NCI-H1417 treated with DMSO at 0.1 percent for 48 hours (cell line): ENCODE data around the gene HSPA12A.

Source experiments
- DNase-seq: peaks from one replicate; lab custom pipeline; 2025; lab: John Stamatoyannopoulos, UW

Gene HSPA12A, protein sequence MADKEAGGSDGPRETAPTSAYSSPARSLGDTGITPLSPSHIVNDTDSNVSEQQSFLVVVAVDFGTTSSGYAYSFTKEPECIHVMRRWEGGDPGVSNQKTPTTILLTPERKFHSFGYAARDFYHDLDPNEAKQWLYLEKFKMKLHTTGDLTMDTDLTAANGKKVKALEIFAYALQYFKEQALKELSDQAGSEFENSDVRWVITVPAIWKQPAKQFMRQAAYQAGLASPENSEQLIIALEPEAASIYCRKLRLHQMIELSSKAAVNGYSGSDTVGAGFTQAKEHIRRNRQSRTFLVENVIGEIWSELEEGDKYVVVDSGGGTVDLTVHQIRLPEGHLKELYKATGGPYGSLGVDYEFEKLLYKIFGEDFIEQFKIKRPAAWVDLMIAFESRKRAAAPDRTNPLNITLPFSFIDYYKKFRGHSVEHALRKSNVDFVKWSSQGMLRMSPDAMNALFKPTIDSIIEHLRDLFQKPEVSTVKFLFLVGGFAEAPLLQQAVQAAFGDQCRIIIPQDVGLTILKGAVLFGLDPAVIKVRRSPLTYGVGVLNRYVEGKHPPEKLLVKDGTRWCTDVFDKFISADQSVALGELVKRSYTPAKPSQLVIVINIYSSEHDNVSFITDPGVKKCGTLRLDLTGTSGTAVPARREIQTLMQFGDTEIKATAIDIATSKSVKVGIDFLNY

DNA sequence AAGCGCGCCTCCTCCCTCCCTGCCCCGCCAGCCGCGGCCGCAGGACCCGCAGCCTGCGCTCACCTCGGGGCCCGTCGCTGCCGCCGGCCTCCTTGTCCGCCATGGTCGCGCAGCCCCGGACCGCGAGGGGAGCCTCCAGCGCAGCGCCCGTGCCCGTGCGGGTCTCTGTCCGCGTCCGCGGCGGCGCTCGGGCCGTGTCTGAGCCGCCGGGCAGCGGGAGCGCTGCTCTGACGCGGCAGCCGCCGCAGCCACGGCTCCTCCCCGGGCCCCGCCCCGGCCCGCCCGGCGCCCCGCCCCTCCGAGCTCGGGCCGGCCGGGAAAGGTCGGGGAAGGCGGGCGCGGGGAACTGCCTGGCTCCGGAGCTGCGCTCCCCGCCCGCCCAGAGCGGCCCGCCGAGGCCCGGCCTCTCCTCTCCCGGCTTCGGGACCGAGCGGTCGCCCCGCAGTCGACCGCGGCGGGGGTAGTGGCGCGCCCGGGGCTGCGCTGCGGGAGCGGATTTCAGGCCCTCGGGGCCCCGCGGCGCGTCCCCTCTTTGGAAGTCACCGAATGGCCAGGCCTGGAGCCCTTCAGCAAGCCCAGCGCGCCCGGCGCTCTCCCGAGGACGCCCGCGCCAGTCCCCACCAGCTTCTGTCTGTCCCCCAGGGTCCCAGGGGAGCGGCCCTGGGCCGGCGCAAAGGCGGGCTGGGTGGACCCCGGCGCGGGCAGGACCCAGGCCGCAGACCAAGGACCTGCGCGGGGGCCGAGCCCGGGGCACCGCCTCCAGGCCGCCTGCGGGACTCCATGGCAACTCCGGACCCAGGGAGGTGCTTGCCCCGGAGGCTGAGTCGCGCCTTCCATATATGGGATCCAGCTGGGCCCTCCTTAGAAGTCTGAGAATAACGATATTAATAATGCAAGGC, at the start of gene HSPA12A:
TSS of gene HSPA12A (minus strand) at position 200 of the 899 bp plus-strand sequence. CDS start at position 103, 97 bp downstream.
- DNase-seq = no peak

DNA sequence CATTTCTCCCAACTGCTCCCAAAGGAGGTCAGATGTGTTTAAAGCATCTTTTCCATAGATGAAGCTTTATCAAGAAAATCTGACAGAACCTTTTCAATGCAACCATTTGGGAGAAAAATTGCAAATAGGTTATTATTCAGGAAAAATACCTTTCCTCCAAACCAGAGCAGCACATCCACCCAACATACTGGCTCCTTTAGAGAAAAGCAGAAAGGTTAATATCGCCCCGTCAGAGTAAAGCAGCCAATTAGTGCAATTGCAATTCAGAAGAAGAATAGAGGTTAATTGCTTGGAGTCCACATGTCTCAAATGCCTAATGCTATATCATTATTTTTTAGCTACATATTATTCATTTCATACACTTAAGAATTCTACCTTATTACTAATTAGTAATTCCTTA, 48.9 kb upstream of the HSPA12A start:
- DNase-seq = no peak

DNA sequence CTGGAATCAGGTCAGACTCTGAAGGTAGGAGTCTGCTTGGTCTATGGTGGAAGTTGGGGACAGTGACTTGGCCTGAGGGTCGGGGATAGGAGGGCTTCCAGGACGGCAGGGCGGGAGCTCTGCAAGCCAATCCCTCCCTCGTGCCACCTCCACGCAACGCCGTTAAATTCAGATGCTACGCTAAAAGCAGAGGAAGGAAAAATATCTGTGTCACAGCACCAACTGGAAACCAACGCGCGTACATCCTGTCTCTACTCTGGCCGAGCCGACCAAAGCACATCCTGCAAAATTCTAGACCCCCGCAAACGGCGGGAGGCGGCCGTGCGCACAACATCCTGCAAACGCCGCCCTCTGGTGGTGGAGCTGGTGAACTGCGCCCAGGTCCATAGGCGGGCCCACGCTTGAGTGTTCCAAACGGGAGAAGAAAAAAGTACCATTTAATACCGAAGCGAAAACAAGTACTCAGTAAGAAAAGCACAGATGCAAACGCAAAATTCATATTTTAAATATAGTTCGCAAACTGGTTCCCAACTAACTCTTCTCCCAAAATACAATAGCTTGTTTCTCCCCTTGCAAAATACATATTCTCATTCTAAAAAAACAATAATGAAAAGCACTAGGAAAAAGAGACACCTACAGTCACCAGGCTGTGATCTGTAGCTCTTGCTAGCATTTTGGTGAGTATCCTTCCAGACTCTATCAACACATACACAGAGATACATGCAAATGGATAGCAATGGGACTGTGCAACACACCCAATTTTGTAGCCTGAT, 45.7 kb upstream of the HSPA12A start:
- peak; percentile 5 for DNase-seq

DNA sequence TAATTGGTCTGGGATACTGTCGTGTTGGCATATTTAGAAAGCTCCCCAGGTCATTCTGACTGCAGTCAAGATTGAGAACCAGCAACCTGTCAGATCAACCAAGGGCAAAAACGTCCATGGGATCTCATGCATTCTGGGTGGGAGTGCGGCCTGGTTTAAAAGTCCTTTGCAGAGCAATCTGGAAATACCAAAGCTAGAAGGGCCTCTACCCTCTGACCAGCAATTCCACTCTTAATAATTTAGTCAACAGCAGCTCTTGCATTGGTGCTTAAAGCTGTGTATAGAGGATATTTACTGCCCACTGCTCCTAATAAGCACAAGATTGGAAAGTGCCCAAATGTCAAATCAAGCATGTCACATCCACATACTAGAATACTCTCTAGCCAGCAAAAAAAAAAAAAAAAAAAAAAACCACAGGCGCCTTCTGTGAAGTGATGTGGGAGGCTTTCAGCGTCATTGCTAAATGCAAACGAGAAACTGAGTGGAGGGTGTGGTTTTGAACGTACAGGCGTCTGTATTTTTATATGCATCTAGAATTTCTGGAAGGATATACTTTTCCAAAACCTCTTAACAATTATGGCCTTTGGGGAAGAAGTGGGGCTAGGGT, 44.8 kb upstream of the HSPA12A start:
- DNase-seq = no peak

DNA sequence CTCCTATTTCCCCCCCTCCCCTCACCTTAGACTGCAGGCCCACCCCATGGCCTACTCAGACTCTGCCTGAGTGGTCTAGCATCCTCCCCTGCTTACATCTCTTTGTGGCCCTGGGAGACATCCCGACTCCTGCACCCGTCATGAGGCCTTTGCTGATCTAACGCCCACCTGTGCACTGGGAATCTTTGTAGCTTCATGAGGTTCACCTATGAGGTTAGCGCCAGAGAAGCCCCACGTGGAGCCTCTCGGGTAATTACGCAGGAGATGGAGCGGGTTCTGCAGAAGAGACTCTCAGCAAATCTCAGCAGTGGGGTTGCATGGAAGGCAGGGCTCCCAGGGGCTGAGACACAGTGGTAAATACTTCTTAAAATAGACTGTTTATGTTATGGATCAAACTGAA, 43.5 kb upstream of the HSPA12A start:
- DNase-seq = no peak

DNA sequence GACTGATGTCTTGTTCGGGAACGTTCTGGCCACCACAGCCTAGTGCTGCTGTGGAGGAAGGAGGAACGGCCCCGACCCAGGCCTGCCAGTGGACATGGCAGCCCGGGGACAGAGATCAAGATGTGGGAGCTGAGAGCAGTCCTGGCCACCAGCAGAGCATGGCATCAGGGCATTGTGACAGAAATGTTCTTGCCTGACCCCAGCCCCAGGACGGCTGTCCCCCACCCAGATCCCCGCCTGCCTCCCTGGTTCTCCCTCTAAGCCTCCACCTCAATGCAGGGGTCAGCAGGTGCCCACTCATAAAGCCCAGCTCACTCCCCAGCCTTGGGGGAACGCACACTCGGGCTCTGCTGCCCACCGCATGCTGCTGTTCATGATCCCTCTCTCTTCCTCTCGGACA, 42.9 kb upstream of the HSPA12A start:
- DNase-seq = no peak

DNA sequence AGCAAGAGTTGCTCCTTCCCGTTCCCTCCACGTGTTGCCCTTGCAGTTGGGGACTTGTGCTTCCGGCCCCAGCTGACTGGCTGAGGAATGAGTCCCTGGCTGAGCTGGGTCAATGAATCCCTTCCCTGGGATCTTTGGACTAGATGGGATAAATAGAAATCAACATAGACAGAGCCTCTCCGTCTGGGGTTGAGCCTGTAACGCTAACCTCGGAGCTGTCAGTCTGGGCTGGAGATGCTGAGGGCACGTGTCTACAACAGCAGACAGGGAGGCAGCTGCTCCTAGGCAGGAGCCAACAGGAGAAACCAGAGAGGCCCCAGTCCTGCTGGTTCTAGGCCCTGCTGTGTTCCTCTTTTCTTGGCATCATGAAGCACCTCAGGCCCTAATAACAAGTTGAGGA, 42.3 kb upstream of the HSPA12A start:
- no peak for DNase-seq

DNA sequence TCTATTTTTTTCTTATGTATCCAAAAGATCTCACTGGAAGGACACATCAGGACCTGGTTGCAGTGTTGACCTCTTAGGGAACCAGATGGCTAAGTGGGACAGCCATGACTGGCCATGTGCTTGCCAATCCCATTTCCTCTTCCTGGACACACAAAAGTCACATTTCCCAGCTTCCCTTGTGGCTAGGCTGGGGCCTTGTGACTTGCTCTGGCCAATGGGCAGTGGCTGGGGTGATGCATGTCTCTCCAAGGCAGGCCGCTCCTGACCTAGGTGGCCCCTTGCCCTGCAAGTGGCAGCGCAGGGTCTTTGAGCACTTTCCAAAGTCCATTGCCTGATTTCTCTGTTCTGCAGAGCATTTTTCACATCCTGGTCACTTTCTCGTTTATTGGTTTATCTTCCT, 41.7 kb upstream of the HSPA12A start:
- no peak for DNase-seq

DNA sequence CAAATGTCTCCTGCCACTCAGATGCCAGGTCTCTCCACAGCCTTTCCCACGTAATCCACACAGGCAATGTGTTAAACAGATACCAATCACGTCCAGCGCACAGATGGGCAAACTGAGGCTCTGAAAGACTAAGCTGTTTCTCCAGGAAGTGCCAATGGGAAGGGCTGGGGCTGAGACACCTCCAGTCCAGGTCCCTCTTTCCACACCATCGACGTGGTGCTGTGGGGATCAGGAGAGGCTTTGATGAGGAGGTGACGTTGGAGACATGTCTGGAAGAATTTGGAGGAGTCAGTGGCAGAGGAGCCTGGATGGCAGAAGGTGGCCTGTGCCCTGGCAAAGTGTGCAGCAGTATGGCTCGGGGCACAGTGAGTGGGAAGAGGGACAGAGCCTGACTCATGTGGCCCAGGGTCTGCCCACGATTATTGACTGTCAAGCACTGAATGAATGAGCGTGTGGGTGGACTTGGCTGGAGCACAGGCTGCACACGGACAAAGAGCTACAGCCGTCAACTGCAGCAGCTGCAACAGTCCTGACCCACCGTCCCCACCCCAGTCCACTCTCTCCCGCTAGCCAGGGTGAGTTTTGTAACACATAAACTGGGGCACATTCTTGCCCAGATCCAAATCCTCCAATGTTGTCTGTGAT, 40.8 kb upstream of the HSPA12A start:
- DNase-seq = no peak

DNA sequence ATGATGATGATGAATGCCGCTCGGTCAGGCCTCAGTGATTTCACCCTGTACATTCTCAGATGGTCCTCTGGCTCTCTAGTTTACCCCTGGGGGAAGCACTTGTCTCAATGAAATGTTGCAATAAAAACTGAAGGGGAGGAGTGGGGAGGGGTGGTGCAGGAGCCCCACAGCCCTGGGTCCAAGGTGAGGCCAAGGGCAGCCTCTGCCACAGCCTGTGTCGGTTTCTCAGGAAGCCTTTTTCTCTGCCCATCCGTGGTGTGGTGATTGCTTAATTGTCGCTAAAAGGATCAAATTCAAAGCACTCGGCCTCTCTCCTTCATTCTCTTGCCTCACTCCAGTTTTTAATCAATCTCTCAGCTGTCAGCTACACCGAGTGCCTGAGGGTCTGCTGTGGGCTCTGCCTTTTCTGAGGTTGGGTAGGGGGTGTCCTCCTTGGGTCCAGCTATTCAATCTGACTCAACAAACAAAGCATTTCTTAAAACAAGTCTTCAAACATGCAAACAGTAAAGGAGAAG, 39.1 kb upstream of the HSPA12A start:
- no peak for DNase-seq

DNA sequence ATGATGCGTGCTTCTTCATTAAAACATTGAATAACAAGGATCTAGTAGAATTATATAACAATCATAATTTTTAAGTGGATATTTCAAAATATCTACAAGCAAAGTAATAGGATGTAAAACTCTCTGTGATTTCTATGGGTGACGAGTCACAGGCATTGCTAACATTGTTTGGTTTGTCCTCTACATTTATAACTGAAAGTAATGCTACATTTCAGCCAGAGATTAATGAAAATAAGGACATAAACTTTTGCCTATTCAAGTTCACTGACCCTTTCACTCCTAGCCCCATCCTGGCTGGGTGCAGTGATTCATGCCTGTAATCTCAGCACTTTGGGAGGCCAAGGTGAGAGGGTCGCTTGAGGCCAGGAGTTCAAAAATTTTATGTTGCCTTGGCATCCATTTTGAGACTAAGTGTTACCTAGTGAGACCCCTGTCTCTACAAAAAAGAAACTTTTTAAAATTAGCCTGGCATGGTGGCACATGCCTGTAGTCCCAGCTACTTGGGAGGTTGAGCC, 38.4 kb upstream of the HSPA12A start:
- DNase-seq = no peak

DNA sequence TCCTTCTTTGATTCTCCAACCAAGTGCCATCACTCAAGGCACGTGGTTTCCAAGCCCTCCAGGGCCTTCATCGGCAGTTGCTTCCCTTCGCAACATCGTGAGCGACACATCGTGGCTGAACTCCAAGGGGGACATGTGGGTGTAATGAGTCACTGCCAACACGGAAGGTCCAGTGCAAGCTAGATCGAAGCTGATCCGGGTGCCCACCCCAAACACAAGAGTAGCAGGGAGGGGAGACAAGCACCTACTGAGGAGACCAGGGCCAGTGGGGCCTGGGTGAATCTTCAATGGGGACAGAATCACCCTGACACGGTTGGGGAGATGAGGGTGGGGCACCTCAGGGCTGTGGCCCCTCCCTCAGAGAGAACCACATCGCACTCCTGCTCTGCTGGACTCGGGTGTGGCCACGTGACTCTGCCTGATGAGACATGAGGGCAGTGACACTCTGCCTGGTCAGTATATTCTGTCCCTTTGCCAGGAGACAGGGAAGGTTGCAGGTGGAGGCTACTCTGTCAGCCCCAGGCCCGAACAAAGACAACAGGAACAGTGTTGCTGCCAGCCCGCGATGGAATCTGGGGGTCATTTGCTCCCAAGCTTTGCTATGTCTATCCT, 36.8 kb upstream of the HSPA12A start:
- DNase-seq = no peak

DNA sequence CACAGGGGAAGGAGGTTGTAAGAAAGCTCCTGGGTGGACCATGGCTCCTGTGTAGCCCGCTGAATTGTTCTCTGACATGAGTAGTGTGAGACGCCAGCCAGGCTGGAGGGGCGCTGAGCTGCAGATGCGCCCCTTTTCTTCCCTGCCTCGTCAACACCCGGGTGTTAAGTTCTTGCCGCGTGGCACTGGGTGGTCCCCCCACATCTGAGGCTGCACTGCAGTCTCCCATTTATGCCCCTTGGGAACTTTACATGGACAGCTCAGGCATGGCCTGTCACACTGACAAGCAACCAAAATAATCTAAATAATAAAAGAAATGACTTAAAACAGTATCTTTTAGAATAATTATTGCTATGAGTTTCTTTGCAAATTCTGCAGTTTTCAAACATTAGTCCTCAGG, 34.6 kb upstream of the HSPA12A start:
- no peak for DNase-seq

DNA sequence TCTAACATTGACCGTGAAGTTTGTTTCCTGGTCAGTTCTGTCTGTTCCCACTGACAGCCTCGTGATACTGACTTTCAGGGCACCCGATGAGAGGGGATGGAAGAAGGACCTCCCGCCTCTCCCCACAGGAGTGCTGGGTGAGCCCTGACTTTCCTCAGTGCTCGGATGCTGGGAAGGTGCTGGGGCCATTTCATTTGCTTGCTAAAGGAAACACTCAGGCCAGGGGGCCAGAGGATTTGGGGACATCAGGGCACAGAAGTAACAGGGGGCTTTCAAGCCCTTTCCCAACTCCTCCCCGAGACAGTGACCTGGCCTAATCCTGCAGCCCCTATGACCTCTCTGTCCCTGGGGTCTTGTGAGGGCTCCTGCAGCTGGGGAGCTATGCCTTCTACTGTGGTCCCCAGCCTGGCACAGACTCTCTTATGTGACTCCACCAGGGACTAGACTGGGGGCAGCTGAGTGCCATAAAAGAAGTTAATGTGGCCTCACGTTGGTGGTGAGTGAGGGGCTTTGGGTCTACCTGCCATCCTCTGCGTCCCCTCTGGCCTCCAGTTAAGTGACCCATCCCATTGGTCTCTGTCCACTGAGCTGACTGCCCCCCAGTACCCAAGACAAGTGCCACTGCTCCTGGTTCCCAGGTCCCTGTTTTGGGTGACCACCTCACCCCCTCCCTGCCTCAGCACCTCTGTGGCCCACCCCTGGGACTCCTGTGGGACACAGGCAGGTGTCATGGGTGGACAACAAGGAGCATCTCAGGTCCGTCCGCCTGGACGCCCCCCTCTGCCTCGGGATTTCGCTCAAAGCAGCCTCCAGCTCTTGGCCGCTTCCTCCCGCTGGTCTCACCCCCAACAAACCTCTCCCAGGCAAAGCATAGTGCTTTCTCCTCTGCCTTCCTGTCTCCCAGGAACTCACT, 33.4 kb upstream of the HSPA12A start:
- DNase-seq = no peak

DNA sequence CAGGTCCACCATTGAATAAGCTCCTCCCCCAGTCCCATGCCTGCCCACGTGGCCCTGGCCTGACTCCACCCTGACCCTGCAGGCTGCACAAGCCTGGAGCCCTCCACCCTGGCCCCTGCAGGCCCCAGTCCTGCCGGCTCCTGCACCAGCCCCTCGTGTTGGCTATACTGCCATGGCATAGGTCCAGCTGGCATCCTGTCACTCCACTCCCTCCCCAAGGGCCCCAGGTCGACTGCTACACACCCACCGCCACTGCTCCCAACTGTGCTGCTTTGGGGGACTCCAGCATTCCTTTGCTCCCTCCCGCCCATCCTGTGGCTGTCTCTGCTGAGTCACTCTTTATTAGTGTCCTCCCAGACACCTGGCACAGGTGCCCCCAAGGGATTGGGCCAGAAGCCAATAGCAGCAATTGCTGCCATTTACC, 32.4 kb upstream of the HSPA12A start:
- DNase-seq = no peak

DNA sequence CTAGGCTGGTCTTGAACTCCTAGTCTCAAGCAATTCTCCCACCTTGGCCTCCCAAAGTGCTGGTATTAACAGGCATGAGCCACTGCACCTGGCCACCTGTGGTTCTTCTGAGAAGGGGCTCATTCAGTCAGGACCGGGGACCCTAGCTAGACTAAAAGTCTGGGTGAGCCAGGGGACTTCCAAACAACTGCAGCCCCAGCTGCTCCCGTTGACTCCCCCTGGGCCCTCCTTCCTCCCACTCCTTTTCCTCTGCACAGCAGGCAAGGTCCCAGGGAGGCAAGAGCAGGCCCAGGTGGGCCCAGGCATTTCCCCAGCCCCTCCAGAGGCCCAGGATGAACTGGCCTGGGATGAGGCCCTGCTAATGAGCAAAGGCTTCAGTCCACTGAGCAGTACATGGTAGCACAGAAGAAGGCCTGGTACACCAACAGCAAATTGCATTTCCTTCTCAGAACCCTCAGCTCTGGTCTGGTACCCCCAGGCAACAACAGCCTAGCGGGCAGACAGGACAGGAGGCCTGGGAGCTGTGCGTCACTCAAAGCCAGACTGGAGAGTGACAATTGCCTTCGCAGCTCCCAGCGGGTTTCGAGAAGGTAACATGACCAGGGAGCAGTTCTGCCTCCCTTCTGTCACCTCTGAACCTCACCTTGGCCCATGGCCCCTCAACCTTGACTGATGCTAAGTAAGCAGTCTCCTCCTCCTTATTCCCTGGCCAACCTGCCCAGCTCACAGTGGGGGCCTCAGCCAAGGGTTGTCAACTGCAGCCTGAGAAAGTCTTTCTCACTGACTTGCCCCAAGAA, 30.7 kb upstream of the HSPA12A start:
- no peak for DNase-seq

DNA sequence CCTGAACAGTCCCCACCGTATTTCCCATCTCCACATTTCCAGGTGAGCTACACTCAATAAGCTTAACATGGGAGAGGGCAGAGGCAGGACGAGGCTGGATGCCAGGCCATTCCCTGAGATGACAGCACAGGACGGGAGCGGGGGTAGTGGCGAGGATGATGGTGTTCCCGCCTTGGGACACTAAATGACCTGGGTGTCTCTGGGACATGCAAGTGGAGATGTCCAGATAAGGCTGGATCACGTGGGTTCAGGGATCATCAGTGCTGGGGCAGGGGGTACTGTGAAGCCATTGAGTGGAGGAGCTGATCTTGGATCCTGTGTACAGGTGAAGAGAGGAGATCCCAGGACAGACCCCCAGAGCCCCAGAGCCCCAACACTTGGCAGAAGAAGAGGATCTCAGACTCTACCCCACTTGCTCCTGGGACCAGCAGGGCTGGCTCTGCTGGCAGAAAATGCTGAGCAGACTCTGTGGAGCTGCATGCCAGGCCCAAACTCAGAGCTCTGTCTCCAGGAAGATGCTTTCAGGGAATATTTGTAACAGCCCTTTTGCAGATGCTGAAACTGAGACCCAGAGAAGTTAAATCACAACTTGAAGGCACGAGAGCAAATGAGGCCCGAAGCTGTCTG, 29.7 kb upstream of the HSPA12A start:
- no peak for DNase-seq
